ENCODE measurements around the gene TMEM220. TPM values are rescaled to one million over a fixed set of nuclear protein-coding genes. Genes with fewer than 3 reads are reported as not detected.
"Not testable (repeated sequence)": the region's sequence is repeated elsewhere in the genome, so short reads cannot be mapped to it uniquely, and the experiment has no call there.

TMEM220 gene
- total RNA-seq, 1 experiment from 2014 or later: 4.2 TPM

DNA sequence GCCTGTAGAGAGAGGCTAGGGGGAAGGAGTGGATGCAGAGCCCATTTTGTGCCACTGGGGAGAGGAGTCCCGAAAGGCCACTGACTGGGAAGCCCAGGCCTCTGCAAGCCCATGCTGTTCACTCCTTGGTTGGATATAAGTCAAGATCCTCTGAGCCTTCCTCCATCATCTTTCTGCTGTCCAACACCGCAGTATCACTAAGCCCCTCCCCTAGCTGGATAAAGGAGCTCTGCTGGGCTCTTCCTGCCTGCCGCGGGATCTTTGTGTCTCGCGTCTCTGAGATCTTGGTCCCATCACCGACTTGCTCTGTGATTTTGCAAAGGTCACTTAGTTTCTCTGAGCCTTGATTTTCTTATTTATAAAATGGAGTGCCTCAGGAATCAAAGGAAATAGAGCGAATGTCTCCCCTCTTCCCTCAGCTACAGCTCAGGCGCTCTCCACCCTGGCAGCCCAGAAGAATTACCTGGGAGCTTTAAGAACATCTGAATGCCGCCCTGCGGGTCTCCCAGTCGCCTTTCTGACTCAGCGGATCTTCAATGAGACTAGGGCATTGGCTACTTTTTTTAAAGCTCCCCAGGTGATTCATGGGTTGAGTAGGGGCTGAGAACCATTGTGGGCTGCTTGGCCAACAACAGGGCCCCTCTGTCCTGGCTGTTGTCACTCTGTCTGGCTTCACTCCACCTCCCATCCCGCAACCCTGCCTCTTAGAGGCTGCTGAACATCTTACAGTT is 25.2 kb upstream of the TMEM220 start:
- DNase-seq (ENCODE audit: low read depth): no peak

DNA sequence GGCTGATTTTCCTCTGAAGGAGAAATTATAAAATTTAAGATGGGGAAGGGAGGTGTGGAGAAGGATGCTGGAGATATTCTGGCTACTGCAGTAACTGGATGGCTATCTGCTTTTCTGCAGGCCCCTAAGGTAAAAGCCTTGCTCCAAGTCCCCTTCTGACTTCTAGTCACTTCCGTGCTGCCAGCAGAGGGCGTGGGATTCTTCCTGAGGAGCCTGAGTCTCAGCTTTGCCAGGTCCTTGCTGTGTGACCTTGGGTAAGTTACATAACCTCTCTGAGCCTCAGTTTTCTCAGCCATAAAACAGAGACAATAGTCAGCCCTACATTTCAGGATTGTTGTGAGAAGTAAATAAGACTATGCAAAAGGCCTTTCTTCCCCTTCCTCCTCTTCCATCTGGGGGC is 24.3 kb upstream of the TMEM220 start:
- peak; percentile 23 for DNase-seq (ENCODE audit: low read depth)

DNA sequence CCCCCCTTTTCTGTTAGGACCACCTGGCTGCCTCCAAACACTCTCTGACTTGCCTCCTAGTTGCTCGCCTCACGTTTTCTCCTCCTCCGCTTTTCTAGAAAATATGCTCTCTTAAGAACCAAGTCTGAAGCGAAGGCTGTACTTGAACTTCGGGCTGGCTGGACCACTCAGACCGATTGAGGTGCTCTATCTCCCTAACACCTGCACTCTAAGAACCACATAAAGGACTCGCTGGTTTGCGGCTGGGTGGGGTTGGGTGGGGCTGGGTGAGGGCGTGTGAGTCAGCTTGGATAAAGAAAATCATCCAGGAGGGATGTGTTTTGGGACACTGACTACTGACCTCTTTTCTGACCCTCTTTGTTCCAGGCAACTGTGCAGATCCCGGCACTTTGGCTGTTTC is 22.9 kb upstream of the TMEM220 start:
- DNase-seq (ENCODE audit: low read depth): no peak

DNA sequence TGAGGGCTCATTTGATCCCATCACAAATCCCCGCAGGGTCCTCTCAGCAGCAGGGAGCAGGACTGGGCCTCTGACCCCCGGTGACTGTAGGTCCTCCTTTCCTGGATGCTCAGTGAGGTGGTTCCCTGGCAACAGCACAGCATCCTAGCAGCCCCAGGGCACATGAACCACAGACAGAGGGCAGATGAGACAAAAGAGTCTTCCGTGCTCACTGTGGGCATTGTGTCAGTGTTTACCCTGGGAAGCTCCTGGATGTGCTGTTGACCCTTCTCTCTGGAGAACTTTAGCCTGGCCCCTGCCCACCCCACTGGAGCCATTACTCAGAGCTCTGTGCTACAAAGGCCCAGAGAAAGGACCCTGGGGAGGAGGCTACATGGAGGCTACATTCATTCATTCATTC is 21.7 kb upstream of the TMEM220 start:
- DNase-seq (ENCODE audit: low read depth): no peak

DNA sequence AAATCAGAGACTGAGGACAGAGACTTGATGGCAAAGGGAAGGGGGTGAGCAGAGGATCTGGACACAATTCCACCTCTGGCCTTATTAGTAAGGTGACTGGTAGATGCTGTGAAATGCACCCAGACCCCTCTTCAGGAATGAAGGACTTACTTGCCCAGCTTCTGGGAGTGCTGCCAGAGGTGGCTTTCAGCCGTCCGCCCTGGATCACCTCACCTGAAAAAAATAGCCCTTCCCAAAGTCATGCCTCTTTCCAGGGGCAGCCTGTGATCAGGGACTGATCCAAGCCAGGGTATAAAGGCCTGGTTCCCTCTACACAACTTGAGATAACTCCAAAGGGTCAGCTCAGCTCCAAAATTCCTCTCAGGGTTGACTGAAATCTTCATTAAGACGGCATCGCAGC is 20.4 kb upstream of the TMEM220 start:
- DNase-seq (ENCODE audit: low read depth): no peak

DNA sequence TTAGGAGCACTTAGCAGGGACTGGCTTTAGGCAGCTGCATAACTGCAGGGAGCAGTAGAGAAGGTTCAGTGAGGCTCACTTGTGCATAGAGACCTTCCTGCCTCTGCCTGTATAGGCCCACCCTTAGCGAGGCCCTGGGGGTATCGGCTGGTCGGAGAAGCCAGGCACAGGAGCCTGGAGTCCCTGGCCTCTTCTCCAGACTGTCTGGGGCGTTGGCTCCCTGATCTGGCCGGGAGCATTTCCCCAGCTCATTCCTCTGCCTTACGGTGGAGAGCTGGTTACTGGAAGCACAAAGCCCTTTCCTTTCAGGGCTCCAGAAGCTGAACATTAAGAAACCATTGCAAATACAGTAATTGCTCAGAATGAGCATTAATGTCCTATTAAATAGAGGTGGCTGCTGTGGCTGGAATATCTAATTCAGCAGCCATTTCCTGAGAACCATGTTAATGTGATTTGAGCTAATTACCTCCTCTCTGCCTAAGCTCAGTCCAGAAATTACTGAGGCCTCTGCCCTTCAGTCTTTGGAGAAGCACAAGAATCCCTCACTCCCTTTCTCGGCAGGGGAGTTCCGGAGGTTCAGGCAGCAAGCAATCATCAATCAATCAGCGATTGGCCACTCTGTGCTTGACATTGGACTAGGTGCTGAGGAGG is 18.8 kb upstream of the TMEM220 start:
- no peak for DNase-seq (ENCODE audit: low read depth)

DNA sequence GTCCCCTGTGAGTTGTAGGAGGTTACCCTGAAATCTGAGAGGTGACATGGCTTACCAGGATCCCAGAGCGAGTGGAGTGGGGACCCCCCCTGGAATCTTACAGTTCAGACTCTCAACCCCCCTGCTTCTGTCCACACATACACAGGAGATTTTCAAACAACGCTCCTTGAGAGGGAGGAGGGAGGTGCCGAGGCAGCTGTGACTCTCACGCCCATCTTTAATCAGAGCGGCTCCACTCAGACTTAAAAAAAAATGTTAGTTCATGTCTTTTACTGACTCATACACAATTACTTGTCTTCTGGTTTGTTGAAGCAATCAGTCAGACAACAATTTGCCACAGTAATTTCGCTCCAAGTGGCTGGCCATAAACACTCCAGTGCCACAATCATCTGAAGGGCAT is 15.4 kb upstream of the TMEM220 start:
- peak; percentile 37 for DNase-seq (ENCODE audit: low read depth)

DNA sequence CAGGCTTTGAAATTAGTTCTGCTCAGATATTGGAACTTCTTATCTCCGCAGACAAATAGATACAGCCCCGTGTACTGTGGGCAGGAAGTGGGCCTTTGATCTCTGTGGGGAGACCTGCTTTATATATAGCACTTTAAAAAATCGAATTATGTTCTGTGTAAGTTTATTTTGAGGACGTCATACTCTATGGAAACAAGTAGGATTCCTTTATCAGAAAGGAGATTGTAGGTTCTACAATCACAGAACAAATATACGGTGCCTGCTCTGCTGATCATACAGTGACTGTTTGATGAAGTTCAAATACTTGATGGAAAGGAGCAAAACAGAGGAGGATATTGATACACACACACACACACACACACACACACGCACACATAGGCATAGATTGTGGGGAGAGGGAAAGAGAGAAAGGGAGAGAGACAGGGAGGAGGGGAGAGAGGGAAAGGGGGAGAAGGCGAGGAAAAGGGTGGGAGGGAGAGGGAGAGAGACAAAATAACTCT is 14.7 kb upstream of the TMEM220 start:
- no peak for DNase-seq (ENCODE audit: low read depth)

DNA sequence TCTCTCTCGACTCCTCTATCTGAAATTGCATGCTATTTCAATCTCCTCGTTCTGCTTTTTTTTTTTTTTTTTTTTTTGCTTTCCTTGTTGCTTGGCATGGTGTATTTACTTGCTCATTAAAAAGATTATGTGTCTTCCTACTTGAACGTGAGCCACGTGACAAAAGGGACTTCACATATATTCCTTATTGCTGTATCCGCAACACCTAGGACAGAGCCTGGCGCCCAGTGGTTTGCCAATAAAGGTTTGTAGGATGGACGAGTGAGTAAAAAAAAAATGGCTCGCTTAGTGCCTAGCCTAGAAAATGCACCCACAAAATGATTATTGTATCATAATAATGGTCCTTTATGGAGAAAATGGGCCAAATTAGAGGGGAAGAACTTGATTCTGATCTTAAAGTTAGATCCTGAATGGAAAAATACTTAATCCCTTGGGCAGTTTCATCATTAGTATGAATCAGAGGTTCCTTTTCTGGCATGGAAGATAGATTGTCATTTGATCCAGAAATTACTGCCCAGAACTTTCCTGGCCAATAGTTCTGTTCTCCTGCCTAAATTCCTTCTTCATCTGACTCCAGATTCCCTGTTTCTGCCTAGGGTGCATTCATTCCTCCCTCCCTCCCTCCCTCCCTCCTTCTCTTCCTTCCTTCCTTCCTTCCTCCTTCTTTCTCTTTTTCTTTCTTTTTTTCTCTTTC is 13.6 kb upstream of the TMEM220 start:
- peak; percentile 55 for DNase-seq (ENCODE audit: low read depth)

DNA sequence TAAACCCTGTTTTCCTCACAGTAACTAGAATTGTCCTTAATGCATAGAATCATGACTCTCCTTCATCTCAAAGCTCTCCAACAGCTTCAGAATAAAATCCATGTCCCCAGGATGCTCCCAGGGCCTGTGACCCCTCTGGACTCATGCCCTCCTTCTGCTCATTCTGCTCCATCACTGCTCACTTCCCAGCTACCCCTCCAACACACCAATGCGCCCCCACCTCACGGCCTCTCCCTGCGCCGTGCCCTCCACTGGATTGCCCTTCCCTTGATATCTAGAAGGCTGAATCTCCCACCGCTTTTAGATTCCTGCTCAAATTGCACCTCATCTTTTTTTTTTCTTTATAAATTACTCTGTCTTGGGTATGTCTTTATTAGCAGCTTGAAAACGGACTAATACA is 12.6 kb upstream of the TMEM220 start:
- no peak for DNase-seq (ENCODE audit: low read depth)

DNA sequence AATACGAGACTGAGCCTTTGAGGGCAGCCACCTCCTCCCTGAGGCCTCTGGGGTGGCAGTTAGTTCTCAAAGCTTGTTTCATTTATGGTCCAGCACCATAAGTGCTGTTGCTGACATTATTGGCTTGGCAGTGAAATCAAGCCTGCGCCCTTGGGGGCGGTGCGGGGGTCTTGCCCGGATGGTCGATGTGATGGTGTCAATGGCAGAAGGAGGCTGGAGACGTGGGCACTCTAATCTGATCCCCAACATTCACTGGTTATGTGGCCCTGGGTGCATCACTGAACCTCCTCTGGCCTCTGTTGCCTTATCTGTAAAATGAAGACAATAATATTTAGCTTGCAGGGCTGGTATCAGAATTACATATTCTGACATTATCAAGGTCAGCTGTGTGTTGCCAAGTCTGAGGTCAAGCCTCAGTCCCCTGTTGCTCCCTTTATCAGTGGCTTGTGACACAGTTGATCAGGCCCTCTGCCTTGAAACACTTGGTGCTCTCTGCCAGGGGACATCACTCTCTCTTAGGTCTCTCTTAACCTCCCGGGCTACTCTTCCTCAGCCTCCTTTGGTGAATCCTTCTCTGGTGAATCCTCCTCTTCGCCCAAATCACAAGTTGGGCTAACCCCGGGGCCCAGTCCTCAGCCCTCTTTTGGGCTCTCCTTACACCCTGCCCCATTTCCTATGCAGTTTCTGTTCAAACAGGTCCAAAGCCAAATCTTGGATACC is 11.8 kb upstream of the TMEM220 start:
- DNase-seq (ENCODE audit: low read depth): no peak

DNA sequence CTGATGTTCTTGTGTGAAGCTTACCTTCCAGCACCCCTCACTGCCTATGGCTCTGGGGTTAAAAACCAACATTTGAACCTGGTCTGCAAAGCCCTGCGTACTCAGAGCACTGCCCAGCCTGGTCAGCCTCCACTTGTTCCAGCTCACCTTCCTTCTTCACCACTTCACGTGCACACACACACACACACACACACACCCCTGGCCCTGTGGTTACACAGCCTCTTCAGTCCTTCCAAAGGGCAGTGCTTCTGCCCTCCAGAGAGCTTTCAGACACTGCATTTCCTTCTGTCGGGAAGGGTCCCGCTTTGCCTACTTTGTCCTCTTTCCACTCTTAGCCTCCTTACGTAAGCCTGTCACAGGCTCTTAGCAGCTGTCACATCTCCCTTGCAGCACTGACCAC is 9.6 kb upstream of the TMEM220 start:
- no peak for DNase-seq (ENCODE audit: low read depth)

DNA sequence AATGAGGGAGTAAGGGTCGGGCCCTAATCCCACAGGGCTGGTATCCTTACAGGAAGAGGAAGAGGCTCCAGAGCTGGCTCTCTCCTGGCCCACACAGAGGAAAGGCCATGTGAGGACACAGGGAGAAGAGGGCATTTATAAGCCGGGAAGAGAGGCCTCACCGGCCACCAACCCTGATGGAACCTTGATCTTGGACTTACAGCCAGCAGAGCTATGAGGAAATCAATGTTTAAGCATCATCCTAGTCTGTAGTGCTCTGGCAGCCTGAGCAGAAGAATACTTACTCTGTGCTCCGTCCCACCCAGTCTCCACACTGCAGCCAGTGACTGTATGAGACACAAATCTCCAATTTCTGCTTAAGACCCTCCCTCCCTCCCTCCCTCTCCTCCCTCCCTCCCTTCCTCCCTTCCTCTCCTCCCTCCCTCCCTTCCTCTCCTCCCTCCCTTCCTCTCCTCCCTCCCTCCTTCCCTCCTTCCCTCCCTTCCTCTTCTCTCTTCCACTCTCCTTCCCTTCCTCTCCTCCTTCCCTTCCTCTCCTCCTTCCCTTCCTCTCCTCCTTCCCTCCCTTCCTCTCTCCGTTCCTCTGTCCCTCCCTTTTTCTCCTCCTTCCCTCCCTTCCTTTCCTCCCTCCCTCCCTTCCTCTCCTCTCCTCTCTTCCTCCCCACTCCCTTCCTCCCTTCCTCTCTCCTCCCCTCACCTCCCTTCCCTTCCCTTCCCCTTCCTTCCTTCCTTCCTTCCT is 8.9 kb upstream of the TMEM220 start:
- no peak for DNase-seq (ENCODE audit: low read depth)

DNA sequence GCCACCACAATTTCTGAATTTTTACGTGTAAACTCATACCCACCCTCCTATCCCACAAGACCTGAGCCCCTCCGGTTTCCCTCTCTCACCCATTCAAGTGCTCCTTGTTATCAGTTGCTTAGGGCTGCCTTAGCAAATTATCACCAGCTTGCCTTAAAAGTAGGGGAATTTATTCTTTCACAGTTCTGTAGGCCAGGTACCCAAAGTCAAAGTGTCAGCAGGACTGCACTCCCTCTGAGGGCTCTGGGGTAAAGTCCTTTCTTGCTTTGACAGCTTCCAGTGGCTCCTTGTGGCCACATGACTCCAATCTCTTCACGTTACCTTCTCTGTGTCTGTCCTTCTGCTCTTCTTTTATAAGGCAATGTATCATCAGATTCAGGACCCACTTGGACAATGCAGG is 7.9 kb upstream of the TMEM220 start:
- DNase-seq (ENCODE audit: low read depth): no peak

DNA sequence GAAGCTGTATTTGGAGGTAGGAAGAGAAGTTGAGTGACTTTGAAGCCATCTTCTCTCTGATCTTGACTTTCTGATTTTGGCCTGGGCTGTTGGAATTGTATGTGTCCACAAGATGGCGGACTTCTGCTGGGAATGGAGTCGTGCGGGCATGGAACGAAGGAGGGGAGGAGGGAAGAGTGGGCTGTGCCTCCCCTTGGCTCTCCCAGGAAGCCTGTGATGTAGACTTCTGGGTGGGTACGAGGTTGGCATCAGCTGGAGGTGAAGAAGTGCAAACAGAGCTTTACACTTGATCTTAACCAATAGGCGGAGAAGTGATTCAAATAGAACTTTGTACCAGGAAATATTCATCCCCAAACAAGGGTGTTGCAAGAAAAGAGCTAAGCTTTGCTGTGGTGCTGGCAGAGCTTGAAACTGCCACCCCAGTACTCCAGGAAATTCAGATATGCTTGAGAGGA is 7.4 kb upstream of the TMEM220 start:
- DNase-seq (ENCODE audit: low read depth): peak; percentile 51

DNA sequence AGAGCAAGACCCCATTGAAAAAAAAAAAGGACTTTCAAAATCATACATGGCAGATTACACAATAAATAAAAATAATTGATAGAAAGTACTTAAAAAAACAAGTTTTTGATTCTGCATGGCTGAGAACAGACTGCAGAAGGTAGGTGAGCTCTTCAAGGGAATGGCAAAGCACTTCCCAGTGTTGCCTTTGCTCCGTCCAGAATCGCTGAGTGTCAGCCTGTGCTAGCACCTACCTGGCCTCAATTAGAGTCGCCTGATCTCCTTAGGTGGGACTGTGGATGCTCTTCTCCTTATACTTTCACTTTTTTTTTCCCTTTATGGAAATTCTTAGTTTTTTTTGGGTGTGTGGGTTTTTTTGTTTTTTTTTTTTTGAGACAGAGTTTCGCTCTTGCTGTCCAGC is 6.0 kb upstream of the TMEM220 start:
- no peak for DNase-seq (ENCODE audit: low read depth)

DNA sequence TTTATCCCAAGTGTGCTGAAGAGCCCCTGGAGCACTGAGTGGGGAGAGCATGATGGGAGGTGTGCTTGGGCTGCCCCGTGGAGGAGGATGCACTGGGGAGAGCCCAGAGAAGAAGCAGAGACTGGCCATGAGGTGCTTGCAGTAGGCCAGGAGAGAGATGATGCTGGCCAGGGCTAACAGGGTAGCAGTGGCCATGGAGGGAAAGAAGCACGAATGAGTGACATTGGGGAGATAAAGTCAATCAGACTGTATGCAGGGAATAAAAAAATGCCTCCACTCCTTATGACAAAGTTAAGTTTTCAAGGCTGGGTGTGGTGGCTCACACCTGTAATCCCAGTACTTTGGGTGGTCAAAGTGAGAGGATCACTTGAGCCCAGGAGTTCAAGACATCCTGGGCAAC is 5.4 kb upstream of the TMEM220 start:
- DNase-seq (ENCODE audit: low read depth): no peak

DNA sequence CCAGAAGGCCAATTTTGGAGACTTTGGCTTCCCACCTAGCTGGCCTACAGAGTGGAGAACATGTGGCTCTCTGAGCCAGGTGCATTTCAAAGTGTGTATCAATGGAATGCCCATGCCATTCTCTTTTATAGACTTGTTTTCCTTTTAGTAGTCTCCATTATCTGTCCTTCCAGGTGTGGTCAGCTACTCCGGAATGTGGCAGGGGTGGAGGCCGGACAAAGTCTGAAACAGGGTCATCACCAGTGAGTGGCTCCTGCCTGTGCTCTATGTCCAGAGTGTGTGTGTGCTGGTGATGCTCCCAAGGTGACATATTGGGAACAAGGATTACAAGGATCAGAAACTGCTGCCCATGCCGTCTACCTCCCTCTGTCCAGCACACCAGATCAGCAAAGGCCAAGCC is 3.8 kb upstream of the TMEM220 start:
- no peak for DNase-seq (ENCODE audit: low read depth)

DNA sequence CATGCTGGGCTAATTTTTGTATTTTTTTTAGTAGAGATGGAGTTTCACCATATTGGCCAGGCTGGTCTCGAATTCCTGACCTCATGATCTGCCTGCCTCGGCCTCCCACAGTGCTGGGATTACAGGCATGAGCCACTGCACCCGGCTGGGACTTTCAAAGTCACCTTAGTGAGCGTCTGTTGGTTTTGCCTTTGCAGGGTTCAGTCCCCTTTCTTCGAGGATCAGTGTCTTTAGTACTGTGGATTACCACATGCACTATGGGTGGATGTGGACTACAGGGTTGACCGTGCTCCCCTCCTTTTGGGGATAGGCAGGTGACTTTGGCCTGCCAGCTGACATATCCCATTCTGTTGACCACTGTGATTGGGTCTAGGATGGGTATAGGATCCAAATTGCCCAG is 2.3 kb upstream of the TMEM220 start:
- DNase-seq (ENCODE audit: low read depth): not testable (repeated sequence)

DNA sequence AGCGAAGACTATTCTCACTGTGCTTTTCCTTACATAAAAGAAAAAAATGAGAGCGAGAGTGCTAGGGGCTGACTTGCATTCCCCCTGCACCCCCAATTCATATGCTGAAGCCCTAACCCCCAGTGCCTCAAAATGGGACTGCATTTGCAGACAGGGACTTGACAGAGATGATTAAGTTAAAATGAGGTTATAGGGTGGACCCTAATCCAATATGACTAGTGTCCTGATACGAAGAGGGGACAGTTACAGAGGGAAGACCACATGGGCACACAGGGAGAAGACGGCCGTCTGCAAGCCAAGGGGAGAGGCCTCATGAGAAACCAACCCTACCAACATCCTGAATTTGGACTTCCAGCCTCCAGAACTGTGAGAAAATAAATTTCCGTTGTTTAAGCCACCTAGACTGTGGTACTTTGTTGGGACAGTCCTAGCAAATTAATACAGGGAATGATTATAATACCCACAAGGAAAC is 1.6 kb upstream of the TMEM220 start:
- no peak for DNase-seq (ENCODE audit: low read depth)

DNA sequence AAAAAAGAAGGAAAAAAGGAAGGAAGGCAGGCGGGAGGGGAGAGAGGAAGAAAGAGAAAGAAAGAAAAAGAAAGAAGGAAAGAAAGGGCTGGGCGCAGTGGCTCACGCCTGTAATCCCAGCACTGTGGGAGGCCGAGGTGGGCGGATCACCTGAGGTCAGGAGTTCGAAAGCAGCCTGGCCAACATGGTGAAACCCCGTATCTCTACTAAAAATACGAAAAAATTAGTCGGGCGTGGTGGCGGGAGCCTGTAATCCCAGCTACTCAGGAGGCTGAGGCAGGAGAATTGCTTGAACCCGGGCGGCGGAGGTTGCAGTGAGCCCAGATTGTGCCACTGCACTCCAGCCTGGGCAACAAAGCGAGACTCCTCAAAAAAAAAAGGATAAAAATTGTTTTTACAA is 424 bp upstream of the TMEM220 start:
- not testable (repeated sequence) for DNase-seq (ENCODE audit: low read depth)

Data from RPMI7951 (cell line).